ENCODE results near the gene RBBP8NL. TPM values are rescaled to one million over a fixed set of nuclear protein-coding genes. Genes with fewer than 3 reads are reported as not detected.

The RBBP8NL gene
- total RNA-seq, 4 donors from 2014 or later: 4.3 to 8.5 (median 6.3) TPM

DNA sequence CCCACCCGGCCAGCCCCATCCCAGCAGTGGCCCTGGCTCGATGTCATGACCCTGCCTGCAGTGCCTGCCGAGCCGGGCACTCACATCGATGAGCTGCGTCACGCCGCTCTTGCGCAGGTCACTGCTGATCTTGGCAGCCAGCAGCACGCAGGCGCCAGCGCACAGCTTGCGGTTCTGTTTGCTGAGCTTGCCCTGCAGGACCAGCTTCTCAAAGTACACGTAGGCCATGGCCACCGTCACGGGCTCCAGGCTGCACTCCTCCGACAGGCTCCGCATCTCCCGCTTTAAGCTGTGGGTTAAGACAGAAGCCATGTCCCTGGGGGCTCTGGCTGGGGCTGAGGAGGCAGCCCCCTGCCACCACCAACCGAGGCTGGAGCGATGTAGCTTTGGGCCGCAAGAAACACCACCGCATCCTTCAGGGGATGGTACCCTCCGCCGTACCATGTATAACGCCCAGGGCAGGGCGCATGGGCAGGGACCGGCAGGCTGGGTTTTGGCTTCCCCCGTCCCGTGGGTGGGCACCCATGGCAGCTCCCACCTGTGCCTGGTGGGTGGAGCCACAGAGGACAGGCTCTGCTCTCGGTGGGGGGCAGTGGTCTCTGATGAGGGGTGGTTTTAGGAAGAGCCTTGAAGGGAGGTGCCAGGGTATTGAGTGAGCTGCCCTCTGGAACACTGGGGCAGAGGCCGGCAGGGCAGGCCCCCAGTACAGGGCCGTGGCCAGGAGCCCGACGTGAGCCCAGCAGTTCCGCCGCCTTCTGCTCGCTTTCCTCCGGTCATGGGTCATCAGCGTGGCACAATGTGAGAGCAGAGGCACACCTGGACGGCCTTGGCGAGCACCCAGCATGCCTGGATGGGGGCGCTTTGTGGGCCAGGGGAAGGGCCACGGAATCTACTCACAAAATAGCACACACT is 35.9 kb downstream of the RBBP8NL start:
- no peak for TF ChIP-seq POLR2A (IDR thresholded peaks at IDR 0.05)
- TF ChIP-seq, protein P1, sequence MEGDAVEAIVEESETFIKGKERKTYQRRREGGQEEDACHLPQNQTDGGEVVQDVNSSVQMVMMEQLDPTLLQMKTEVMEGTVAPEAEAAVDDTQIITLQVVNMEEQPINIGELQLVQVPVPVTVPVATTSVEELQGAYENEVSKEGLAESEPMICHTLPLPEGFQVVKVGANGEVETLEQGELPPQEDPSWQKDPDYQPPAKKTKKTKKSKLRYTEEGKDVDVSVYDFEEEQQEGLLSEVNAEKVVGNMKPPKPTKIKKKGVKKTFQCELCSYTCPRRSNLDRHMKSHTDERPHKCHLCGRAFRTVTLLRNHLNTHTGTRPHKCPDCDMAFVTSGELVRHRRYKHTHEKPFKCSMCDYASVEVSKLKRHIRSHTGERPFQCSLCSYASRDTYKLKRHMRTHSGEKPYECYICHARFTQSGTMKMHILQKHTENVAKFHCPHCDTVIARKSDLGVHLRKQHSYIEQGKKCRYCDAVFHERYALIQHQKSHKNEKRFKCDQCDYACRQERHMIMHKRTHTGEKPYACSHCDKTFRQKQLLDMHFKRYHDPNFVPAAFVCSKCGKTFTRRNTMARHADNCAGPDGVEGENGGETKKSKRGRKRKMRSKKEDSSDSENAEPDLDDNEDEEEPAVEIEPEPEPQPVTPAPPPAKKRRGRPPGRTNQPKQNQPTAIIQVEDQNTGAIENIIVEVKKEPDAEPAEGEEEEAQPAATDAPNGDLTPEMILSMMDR (IDR thresholded peaks at IDR 0.05): no peak
- no peak overlapping the region for H3K4me3 ChIP-seq (ENCODE audit: low read depth, poor library complexity, severe bottlenecking)
- 90% methylated on average over 32 to 41 of the region's 44 CpGs for WGBS, 2 donors
- intact Hi-C loops (cut with DNase I; ENCODE audit: low total_unique reads): no loop called here
- no peak for DNase-seq (ENCODE audit: low spot score in 2 of 2)

DNA sequence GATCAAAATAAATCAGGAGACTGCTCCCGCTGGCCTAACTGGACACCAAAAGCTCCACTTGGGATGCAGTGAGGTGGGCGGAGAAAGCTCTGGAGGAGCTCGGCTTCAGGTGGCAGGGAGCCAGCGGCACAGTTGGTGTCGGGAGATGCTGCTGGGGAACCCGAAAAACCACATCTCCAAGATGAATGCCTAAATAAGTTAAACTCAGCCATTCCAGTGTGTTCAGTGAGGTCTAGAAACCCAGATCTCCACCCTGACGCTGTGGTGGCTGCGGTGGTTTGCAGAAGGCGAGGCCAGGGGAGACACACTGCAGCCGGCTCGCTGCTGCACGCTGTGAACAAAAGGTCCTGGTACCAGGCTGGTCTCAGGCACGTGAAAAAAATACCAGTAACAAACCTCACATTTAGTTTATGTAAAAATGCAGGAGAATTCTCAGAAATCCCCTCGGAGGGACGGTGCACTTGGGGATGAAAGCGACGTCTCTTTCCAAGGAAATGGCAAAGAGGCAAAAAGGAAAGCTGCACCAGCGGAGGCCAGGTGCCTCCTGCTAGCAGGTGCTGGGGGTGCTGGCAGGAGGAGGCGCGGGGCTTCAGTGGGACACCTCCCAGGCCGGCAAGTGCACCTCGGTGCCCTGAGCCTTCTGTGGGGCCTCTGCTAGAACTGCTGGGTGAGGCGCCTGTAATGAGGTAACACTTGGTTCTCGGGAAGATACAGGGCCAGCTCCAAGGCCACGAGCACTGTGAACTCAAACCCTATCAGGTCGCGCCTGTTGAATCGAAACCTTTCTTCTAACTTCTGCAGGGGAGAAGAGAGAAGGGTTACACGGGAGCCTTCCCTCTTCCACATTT is 36.8 kb downstream of the RBBP8NL start:
- H3K4me3 ChIP-seq (ENCODE audit: low read depth, poor library complexity, severe bottlenecking): no peak overlapping the region
- intact Hi-C loops (cut with DNase I; ENCODE audit: low total_unique reads): no loop called here
- DNase-seq (ENCODE audit: low spot score in 2 of 2): no peak
- WGBS, 2 donors: 77 to 81% methylated on average over 29 of the region's 29 CpGs
- TF ChIP-seq, protein P1 (IDR thresholded peaks at IDR 0.05): no peak
- TF ChIP-seq POLR2A (IDR thresholded peaks at IDR 0.05): no peak

DNA sequence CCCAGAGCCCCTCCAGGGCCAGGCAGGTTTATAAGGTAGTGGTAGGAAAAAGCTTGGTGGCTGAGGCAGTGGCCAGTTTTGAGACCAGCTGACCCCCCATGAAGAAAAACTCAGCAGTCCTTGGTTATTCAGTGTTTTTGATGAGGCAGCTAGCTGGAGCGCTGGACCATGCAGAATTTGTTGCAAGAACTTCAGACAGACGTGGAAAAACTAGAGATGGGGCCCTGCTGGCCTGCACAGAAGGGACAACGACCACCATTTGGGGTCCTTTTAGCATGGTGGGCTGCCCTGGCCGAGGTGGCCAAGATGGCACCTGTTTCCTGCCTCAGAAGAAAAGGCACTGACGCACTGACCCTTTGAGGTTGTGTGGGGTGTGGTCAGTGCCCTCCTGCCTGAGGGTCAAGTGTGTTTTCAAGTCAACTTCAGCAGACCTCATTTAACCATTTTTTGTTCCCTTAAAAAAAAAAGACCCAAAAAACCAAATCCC is 37.7 kb downstream of the RBBP8NL start:
- no peak for TF ChIP-seq POLR2A (IDR thresholded peaks at IDR 0.05)
- TF ChIP-seq, protein P1 (IDR thresholded peaks at IDR 0.05): no peak
- no peak for DNase-seq (ENCODE audit: low spot score in 2 of 2)
- H3K4me3 ChIP-seq (ENCODE audit: low read depth, poor library complexity, severe bottlenecking): no peak overlapping the region
- WGBS, 2 donors: 82 to 87% methylated on average over 5 of the region's 5 CpGs
- intact Hi-C loops (cut with DNase I; ENCODE audit: low total_unique reads): no loop called here

DNA sequence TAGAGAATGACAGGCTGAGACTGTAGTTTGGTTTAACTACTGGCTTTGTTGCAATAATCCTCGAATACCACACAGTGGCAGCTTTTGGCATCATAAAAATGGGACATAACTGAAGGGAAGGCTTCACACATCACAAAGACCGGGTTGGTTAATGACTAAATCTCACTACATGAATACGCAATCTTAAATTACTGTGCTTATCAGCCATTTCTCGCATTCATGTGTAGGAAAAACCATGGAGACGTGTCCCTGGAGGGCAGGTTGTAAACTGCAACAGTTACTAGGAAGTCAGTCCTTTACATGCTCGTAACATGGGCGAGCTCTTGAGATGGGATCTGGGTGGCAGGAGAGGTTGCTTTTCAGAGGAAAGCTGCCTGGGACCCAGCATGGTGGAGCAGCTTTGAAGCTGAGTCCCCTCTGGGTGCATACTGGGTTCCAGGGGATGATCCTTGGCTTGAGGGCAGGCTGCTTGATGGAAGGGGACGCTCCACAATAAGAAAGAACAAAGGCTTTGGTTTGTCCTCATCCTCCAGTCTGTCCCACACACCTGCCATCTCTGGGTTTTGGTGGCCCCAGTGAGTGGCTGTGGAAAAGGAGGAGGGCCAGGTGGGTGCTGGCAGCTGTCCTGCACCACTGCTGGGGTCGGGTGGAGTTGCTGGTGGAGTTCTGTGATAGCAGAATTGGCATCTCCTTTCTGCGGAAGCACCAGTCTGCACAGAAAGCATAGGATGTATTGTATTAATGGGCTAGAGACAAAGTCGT is 38.3 kb downstream of the RBBP8NL start:
- intact Hi-C loops (cut with DNase I; ENCODE audit: low total_unique reads): no loop called here
- WGBS, 2 donors: 71 to 79% methylated on average over 11 of the region's 11 CpGs
- no peak for TF ChIP-seq POLR2A (IDR thresholded peaks at IDR 0.05)
- TF ChIP-seq, protein P1 (IDR thresholded peaks at IDR 0.05): no peak
- DNase-seq (ENCODE audit: low spot score in 2 of 2): no peak
- H3K4me3 ChIP-seq (ENCODE audit: low read depth, poor library complexity, severe bottlenecking): no peak overlapping the region

DNA sequence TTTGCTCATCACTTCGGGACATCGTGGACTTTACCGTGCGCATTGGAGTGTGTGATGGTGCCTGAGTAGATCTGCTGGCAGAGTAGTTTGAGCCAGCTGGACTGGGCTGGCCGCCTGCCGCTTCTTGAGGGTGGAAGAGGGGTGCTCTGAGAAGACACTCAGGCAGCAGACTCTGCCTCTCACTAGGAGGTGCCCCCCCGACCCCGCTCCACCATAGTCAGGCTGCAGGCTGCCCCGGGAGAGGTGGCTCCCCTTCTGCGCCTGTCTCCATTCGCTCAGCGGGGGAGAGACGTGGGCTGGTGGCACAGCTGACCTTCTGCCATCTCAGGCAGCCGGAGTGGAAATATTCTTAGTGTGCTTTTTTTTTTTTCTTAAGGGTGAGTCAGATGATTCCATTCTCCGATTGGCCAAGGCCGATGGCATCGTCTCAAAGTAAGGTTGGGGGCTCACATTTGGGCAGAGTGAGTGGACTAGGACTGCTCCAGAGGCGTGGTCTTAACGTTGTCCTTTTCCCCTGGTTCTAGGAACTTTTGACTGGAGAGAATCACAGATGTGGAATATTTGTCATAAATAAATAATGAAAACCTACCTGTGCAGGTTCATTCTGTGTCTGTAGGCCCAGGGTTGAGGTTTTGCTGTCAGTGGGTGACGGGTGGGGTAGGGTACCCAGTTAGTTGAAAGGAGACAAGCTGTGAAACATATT is 39.3 kb downstream of the RBBP8NL start:
- no peak for TF ChIP-seq POLR2A (IDR thresholded peaks at IDR 0.05)
- TF ChIP-seq, protein P1 (IDR thresholded peaks at IDR 0.05): no peak
- H3K4me3 ChIP-seq (ENCODE audit: low read depth, poor library complexity, severe bottlenecking): peak overlapping the region; percentile 69
- intact Hi-C loops (cut with DNase I; ENCODE audit: low total_unique reads): no loop called here
- DNase-seq (ENCODE audit: low spot score in 2 of 2): no peak
- 61 to 72% methylated on average over 20 of the region's 20 CpGs for WGBS, 2 donors
